HL-60 (cell line): ENCODE results near the gene CCRL2.

Experiments
- GABPA ChIP-seq: IDR thresholded peaks from 2 replicates; pipeline ENCODE4 v1.6.1; 2012; ENCODE audit warnings: low read depth
- POLR2AphosphoS5 ChIP-seq: IDR thresholded peaks from 2 replicates; pipeline ENCODE4 v1.6.1; 2012; ENCODE audit warnings: low read depth
- TF ChIP-seq, protein P1 (sequence below): IDR thresholded peaks from one replicate; pipeline ENCODE4 v1.5.1; 2011; ENCODE audit warnings: low read length, control low read depth, inconsistent platforms; ENCODE audit not compliant: insufficient read depth
- TF ChIP-seq, protein P2 (sequence below): IDR thresholded peaks from 2 replicates; pipeline ENCODE4 v1.6.1; 2012; ENCODE audit warnings: low read depth; ENCODE audit not compliant: insufficient replicate concordance

DNA sequence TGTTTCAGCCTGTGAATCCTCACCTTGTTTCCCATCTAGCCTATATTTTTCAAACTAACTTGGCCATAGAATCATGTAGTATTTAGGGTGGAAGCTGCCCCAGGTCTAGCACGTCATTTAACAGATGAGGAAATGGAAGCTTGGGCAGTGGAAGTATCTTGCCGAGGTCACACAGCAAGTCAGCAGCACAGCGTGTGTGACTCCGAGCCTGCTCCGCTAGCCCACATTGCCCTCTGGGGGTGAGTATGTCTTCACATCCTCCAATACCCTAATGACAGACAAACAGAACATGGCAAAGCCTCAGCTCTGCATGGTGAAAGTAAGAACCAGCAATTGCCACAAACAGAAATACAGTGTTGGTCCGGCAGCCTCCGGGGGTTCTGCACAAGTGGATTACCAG, 38.5 kb upstream of the CCRL2 start:
- TF ChIP-seq, protein P1, sequence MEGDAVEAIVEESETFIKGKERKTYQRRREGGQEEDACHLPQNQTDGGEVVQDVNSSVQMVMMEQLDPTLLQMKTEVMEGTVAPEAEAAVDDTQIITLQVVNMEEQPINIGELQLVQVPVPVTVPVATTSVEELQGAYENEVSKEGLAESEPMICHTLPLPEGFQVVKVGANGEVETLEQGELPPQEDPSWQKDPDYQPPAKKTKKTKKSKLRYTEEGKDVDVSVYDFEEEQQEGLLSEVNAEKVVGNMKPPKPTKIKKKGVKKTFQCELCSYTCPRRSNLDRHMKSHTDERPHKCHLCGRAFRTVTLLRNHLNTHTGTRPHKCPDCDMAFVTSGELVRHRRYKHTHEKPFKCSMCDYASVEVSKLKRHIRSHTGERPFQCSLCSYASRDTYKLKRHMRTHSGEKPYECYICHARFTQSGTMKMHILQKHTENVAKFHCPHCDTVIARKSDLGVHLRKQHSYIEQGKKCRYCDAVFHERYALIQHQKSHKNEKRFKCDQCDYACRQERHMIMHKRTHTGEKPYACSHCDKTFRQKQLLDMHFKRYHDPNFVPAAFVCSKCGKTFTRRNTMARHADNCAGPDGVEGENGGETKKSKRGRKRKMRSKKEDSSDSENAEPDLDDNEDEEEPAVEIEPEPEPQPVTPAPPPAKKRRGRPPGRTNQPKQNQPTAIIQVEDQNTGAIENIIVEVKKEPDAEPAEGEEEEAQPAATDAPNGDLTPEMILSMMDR: peak; percentile 74
- TF ChIP-seq GABPA (no peak), POLR2AphosphoS5 (no peak)
- TF ChIP-seq, protein P2, sequence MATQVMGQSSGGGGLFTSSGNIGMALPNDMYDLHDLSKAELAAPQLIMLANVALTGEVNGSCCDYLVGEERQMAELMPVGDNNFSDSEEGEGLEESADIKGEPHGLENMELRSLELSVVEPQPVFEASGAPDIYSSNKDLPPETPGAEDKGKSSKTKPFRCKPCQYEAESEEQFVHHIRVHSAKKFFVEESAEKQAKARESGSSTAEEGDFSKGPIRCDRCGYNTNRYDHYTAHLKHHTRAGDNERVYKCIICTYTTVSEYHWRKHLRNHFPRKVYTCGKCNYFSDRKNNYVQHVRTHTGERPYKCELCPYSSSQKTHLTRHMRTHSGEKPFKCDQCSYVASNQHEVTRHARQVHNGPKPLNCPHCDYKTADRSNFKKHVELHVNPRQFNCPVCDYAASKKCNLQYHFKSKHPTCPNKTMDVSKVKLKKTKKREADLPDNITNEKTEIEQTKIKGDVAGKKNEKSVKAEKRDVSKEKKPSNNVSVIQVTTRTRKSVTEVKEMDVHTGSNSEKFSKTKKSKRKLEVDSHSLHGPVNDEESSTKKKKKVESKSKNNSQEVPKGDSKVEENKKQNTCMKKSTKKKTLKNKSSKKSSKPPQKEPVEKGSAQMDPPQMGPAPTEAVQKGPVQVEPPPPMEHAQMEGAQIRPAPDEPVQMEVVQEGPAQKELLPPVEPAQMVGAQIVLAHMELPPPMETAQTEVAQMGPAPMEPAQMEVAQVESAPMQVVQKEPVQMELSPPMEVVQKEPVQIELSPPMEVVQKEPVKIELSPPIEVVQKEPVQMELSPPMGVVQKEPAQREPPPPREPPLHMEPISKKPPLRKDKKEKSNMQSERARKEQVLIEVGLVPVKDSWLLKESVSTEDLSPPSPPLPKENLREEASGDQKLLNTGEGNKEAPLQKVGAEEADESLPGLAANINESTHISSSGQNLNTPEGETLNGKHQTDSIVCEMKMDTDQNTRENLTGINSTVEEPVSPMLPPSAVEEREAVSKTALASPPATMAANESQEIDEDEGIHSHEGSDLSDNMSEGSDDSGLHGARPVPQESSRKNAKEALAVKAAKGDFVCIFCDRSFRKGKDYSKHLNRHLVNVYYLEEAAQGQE: no peak
